Measurements from ENCODE around the gene EFCAB12. TPM values are rescaled to one million over a fixed set of nuclear protein-coding genes. Genes with fewer than 3 reads are reported as not detected.

The EFCAB12 gene
- under 1 TPM; 0.69 TPM for total RNA-seq

- peaks cover 5% of the 10 kb centered on the region for H3K9me3 Mint-ChIP-seq
- peaks cover 33% of the 10 kb centered on the region for H3K4me1 Mint-ChIP-seq
- DNase-seq: peak; percentile 91
- H3K36me3 Mint-ChIP-seq (ENCODE audit: low read depth): peaks cover 29% of the 10 kb centered on the region
- peak within 1 kb of the TSS; percentile 66 for H3K27ac Mint-ChIP-seq
- H3K27me3 Mint-ChIP-seq: peaks cover 5% of the 10 kb centered on the region
- CTCF ChIA-PET: interaction anchor here (0.7 to 3.5 kb wide), 5 partner anchors 9 to 28 kb away, joined by 3 to 20 read pairs (median 5); partner anchors contain the start of genes IFT122 and MBD4
- peak within 1 kb of the TSS; percentile 59 for H3K4me3 Mint-ChIP-seq
- POLR2A ChIA-PET: no interaction called here
Measured at GRCh38 chr3:129428376-129429079, at the start of gene EFCAB12. Gene EFCAB12, minus strand, starts transcription at chr3:129428636. Its CDS starts 148 bp downstream, at chr3:129428488.

- ChIA-PET CTCF (no interaction called here), POLR2A (no interaction called here)
- H3K27me3 Mint-ChIP-seq: no peaks in the 10 kb centered on the region
- no peak overlapping the region for H3K27ac Mint-ChIP-seq
- no peak for DNase-seq
- H3K4me3 Mint-ChIP-seq: no peak overlapping the region
- H3K9me3 Mint-ChIP-seq: no peaks in the 10 kb centered on the region
- peaks cover 8% of the 10 kb centered on the region for H3K36me3 Mint-ChIP-seq (ENCODE audit: low read depth)
- peaks cover 4% of the 10 kb centered on the region for H3K4me1 Mint-ChIP-seq
Measured at GRCh38 chr3:129476586-129476985, 48.1 kb upstream of the EFCAB12 start.

- Mint-ChIP-seq H3K4me3 (no peak overlapping the region), H3K36me3 (ENCODE audit: low read depth) (peaks cover 8% of the 10 kb centered on the region), H3K27me3 (no peaks in the 10 kb centered on the region), H3K27ac (no peak overlapping the region), H3K4me1 (no peaks in the 10 kb centered on the region), H3K9me3 (no peaks in the 10 kb centered on the region)
- ChIA-PET POLR2A (no interaction called here), CTCF (interaction anchor here (0.6 to 1.5 kb wide), 2 partner anchors 12 to 14 kb away, joined by 3 to 4 read pairs; no protein-coding TSS in a partner anchor)
- no peak for DNase-seq
Measured at GRCh38 chr3:129475863-129476262, 47.4 kb upstream of the EFCAB12 start.

- Mint-ChIP-seq H3K36me3 (ENCODE audit: low read depth) (peaks cover 8% of the 10 kb centered on the region), H3K27me3 (no peaks in the 10 kb centered on the region), H3K4me1 (no peaks in the 10 kb centered on the region), H3K4me3 (no peak overlapping the region), H3K27ac (no peak overlapping the region), H3K9me3 (no peaks in the 10 kb centered on the region)
- DNase-seq: no peak
- POLR2A ChIA-PET: no interaction called here
- CTCF ChIA-PET: interaction anchor here (0.6 to 1.5 kb wide), 3 partner anchors 9 to 15 kb away, joined by 3 to 4 read pairs (median 3); no protein-coding TSS in a partner anchor
Measured at GRCh38 chr3:129474984-129475804, 46.8 kb upstream of the EFCAB12 start.

GRCh38 chr3:129473769-129474152 lies 45.3 kb upstream of the EFCAB12 start:
- Mint-ChIP-seq H3K27me3 (no peaks in the 10 kb centered on the region), H3K4me1 (peaks cover 2% of the 10 kb centered on the region), H3K4me3 (no peak overlapping the region), H3K36me3 (ENCODE audit: low read depth) (peaks cover 10% of the 10 kb centered on the region), H3K9me3 (no peaks in the 10 kb centered on the region), H3K27ac (no peak overlapping the region)
- DNase-seq: no peak
- ChIA-PET CTCF (interaction anchor here (1.7 kb wide), 2 partner anchors 11 to 12 kb away, joined by 4 to 5 read pairs; no protein-coding TSS in a partner anchor), POLR2A (no interaction called here)

DNA sequence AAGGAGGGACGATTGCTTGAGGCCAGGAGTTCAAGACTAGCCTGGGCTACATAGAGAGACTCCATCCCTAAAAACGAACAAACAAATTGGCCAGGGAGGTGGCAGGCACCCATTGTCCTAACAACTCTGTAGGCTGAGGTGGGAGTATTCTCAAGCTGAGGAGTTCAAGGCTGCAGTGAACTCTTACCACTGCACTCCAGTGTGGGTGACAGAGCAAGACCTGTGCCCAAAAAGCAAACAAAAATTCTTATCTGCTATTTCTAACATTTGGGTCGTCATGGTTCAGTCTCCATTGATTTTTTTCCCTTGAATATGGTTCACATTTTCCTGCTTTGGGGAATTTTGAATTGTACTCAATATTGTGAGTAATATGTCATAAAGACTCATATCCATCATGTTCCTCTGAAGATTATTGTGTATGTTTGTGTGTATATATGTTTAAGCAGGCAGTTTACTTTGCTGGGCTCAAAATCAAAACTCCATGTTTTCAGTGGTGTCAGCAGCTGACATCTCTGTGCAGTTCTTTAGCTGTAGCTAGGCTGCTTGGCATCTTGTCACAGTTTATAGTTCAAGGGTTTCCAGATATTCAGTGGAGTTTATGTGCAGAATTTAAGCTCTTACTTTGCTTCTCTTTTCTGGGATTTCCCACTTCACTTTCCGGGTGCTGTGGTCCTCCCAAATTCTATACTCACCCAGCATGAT lies 44.8 kb upstream of the EFCAB12 start:
- no peak for DNase-seq
- ChIA-PET POLR2A (no interaction called here), CTCF (interaction anchor here (1.3 to 1.7 kb wide), 3 partner anchors 12 to 17 kb away, joined by 4 to 5 read pairs (median 4); no protein-coding TSS in a partner anchor)
- Mint-ChIP-seq H3K27ac (no peak overlapping the region), H3K9me3 (no peaks in the 10 kb centered on the region), H3K36me3 (ENCODE audit: low read depth) (peaks cover 10% of the 10 kb centered on the region), H3K27me3 (no peaks in the 10 kb centered on the region), H3K4me1 (peaks cover 2% of the 10 kb centered on the region), H3K4me3 (no peak overlapping the region)

GRCh38 chr3:129470861-129471260 lies 42.4 kb upstream of the EFCAB12 start:
- no peak overlapping the region for H3K4me3 Mint-ChIP-seq

GRCh38 chr3:129469026-129469425 lies 40.6 kb upstream of the EFCAB12 start:
- Mint-ChIP-seq H3K27ac (no peak overlapping the region), H3K4me3 (no peak overlapping the region), H3K9me3 (no peaks in the 10 kb centered on the region), H3K4me1 (peaks cover 2% of the 10 kb centered on the region), H3K27me3 (no peaks in the 10 kb centered on the region), H3K36me3 (ENCODE audit: low read depth) (peaks cover 4% of the 10 kb centered on the region)
- CTCF ChIA-PET: interaction anchor here (1.2 kb wide), 1 partner anchor 23 kb away, joined by 3 read pairs; no protein-coding TSS in a partner anchor
- DNase-seq: no peak
- POLR2A ChIA-PET: no interaction called here

More at GRCh38 chr3:129470861-129471260, 42.4 kb upstream of the EFCAB12 start:
- Mint-ChIP-seq H3K27ac (no peak overlapping the region), H3K36me3 (ENCODE audit: low read depth) (peaks cover 4% of the 10 kb centered on the region), H3K27me3 (no peaks in the 10 kb centered on the region), H3K4me1 (peaks cover 2% of the 10 kb centered on the region), H3K9me3 (no peaks in the 10 kb centered on the region)
- no peak for DNase-seq
- ChIA-PET CTCF (interaction anchor here (0.8 kb wide), 1 partner anchor 10 kb away, joined by 4 read pairs; no protein-coding TSS in a partner anchor), POLR2A (no interaction called here)

- CTCF ChIA-PET: no interaction called here
- peaks cover 2% of the 10 kb centered on the region for H3K4me1 Mint-ChIP-seq
- H3K9me3 Mint-ChIP-seq: no peaks in the 10 kb centered on the region
- peaks cover 4% of the 10 kb centered on the region for H3K36me3 Mint-ChIP-seq (ENCODE audit: low read depth)
- H3K4me3 Mint-ChIP-seq: no peak overlapping the region
- DNase-seq: no peak
- H3K27me3 Mint-ChIP-seq: no peaks in the 10 kb centered on the region
- POLR2A ChIA-PET: no interaction called here
- no peak overlapping the region for H3K27ac Mint-ChIP-seq
Measured at GRCh38 chr3:129467932-129468331, 39.5 kb upstream of the EFCAB12 start.

- no peaks in the 10 kb centered on the region for H3K9me3 Mint-ChIP-seq
- H3K36me3 Mint-ChIP-seq (ENCODE audit: low read depth): peaks cover 2% of the 10 kb centered on the region
- POLR2A ChIA-PET: no interaction called here
- H3K4me1 Mint-ChIP-seq: peaks cover 9% of the 10 kb centered on the region
- no peak overlapping the region for H3K27ac Mint-ChIP-seq
- no peak for DNase-seq
- CTCF ChIA-PET: interaction anchor here (0.9 to 1.3 kb wide), 2 partner anchors 12 to 17 kb away, joined by 3 to 4 read pairs; no protein-coding TSS in a partner anchor
- H3K4me3 Mint-ChIP-seq: no peak overlapping the region
- H3K27me3 Mint-ChIP-seq: no peaks in the 10 kb centered on the region
Measured at GRCh38 chr3:129463716-129464115, 35.3 kb upstream of the EFCAB12 start.

DNA sequence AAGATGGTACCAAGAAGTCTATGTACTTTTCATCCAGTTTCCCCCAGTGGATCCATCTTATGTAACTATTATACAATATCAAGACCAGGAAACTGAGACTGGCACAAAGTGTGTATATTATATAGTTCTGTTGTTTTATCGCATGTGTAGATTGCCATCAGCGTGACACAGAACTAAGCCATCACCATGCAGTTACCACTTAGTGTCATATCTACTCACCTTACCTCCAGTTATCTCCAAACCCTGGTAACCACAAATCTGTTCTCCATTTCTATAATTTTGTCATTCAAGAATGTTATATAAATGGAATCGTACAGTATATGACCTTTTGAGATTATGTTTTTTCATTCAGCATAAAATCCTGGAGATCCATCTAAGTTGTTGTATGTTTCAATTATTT lies 34.7 kb upstream of the EFCAB12 start:
- CTCF ChIA-PET: no interaction called here
- POLR2A ChIA-PET: no interaction called here

GRCh38 chr3:129462361-129462968 lies 34.0 kb upstream of the EFCAB12 start:
- peaks cover 2% of the 10 kb centered on the region for H3K36me3 Mint-ChIP-seq (ENCODE audit: low read depth)
- DNase-seq: no peak
- H3K27ac Mint-ChIP-seq: no peak overlapping the region
- no peaks in the 10 kb centered on the region for H3K27me3 Mint-ChIP-seq
- ChIA-PET POLR2A (no interaction called here), CTCF (interaction anchor here (1.1 to 1.4 kb wide), 2 partner anchors 11 to 14 kb away, joined by 3 to 4 read pairs; no protein-coding TSS in a partner anchor)
- no peak overlapping the region for H3K4me3 Mint-ChIP-seq
- H3K4me1 Mint-ChIP-seq: peaks cover 9% of the 10 kb centered on the region
- no peaks in the 10 kb centered on the region for H3K9me3 Mint-ChIP-seq

More for the DNA sequence above, 34.7 kb upstream of the EFCAB12 start:
- no peak overlapping the region for H3K27ac Mint-ChIP-seq
- H3K4me3 Mint-ChIP-seq: no peak overlapping the region
- no peaks in the 10 kb centered on the region for H3K9me3 Mint-ChIP-seq
- DNase-seq: no peak
- peaks cover 9% of the 10 kb centered on the region for H3K4me1 Mint-ChIP-seq
- H3K36me3 Mint-ChIP-seq (ENCODE audit: low read depth): peaks cover 2% of the 10 kb centered on the region
- no peaks in the 10 kb centered on the region for H3K27me3 Mint-ChIP-seq

Data from activated CD4-positive, alpha-beta T cell treated with anti-CD3 and anti-CD28 coated beads, Interleukin-2, amount 10 ng/mL, durations not matched to agents 7 days and 5 days (primary cell).